Measurements from ENCODE around the gene GATAD2A. TPM values are rescaled to one million over a fixed set of nuclear protein-coding genes. Genes with fewer than 3 reads are reported as not detected.
"Not testable (repeated sequence)": the region's sequence is repeated elsewhere in the genome, so short reads cannot be mapped to it uniquely, and the experiment has no call there.

The GATAD2A gene
- total RNA-seq, 2 donors from 2014 or later, result 102 to 145 TPM

DNA sequence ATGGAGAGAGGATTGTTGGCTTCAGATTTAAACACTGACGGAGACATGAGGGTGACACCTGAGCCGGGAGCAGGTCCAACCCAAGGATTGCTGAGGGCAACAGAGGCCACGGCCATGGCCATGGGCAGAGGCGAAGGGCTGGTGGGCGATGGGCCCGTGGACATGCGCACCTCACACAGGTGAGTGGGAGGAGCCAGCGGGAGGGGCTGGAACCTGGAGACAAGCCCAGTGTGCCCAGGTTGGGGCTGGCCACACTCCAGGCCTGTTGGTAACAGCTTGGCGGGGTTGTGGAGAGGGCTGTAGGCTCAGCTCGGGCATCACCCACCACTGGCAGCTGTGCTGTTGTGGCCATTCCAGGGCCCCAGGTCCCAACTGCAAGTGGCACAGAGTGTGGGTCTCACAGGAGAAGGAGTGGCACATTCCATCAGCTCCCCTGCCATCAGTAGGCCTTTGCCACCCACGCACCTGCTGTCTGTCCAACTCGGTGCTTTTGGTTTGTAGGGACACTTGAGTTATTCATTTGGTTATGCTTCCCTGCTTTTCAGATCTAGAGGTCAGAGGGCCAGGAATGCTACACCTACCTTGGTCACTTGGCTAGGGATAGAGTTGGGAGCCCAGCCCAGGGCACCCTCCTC is 60.1 kb downstream of the GATAD2A start:
- H3K27ac ChIP-seq, result no peak overlapping the region
- no peak for DNase-seq
- H3K27me3 ChIP-seq, result no peaks in the 10 kb centered on the region
- H3K4me3 ChIP-seq, result no peak overlapping the region
- TF ChIP-seq CTCF (IDR thresholded peaks at IDR 0.05), result no peak
- H3K36me3 ChIP-seq, result peaks cover 7% of the 10 kb centered on the region
- no peaks in the 10 kb centered on the region for H3K9me3 ChIP-seq
- intact Hi-C loops (cut with DNase I), result no loop called here
- H3K9ac ChIP-seq (ENCODE audit: low read depth in 2 of 2, low read length in 2 of 2), result no peak overlapping the region
- H3K4me1 ChIP-seq, result peaks cover 26% of the 10 kb centered on the region

DNA sequence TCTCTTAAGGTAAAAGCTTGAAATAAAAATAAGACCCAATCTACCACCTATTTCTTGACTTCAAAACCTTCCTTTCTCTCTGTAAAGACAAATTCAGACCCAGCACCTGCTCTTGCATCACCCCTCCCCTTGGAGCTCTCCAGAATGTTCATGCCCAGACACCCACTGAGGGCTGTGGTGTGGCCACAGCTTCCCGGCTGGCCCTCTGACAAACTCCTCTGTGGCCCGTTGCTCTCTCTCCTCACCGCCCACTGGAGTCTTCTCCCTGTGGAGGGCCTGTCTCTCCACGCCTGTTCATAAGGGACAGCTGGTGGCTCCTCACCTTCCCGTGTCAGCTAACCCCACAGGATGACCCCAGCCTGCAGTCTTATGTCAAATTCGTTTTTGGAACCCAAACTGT is 60.7 kb downstream of the GATAD2A start:
- Histone ChIP-seq H3K27me3 (no peaks in the 10 kb centered on the region), H3K9ac (ENCODE audit: low read depth in 2 of 2, low read length in 2 of 2) (no peak overlapping the region), H3K36me3 (peaks cover 7% of the 10 kb centered on the region), H3K4me3 (no peak overlapping the region), H3K27ac (no peak overlapping the region), H3K9me3 (no peaks in the 10 kb centered on the region), H3K4me1 (peaks cover 25% of the 10 kb centered on the region)
- TF ChIP-seq CTCF (IDR thresholded peaks at IDR 0.05), result no peak
- DNase-seq, result no peak
- intact Hi-C loops (cut with DNase I), result no loop called here

DNA sequence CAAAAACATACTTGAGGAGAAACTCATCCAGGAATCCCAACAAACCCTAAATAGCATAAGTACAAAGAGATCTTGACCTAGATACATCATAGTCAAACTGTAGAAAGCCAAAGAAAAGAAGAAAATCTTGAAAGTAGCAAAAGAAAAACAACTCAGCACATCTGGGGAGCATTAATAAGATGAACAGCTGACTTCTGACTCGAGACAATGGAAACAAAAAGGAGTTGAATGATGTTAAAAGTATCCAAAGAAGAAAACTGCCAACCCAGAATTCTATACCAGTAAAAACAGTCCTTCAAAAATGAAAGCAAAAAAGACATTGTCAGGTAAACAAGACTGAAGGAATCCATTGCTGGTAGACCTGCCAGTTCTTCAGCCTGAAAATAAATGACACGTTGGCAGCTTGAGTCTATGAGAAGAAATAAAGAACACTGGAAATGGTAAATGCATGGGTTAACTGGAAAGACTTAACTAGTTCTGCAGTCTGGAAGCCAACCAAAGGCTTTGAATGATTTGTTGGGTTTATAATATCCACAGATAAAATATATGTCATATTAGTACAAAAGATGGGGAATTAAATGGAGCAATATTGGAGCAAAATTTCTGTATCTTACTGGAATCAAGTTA is 63.1 kb downstream of the GATAD2A start:
- Histone ChIP-seq H3K4me1 (peaks cover 8% of the 10 kb centered on the region), H3K9me3 (no peaks in the 10 kb centered on the region), H3K27ac (no peak overlapping the region), H3K27me3 (no peaks in the 10 kb centered on the region), H3K4me3 (no peak overlapping the region), H3K9ac (ENCODE audit: low read depth in 2 of 2, low read length in 2 of 2) (no peak overlapping the region), H3K36me3 (peaks cover 7% of the 10 kb centered on the region)
- TF ChIP-seq CTCF (IDR thresholded peaks at IDR 0.05), result no peak
- no peak for DNase-seq
- intact Hi-C loops (cut with DNase I), result no loop called here

DNA sequence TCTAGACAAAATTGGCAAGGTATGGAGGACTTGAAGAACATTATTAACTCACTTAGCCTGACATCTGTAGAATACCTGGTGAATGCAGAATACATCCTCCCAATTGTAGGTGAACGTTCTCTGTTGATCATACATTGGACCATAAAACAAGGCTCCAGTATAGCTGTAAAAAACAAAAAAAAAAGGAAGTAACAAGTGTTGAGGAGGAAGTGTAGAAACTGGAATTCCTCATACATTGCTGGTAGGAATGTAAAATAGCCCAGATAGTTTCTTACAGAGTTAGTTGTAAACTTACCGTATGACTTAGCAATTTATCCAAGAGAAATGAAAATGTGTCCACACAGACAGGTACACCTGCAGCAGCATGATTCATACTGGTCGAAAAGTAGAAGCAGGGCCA is 65.1 kb downstream of the GATAD2A start:
- TF ChIP-seq CTCF (IDR thresholded peaks at IDR 0.05), result no peak
- H3K27ac ChIP-seq, result peak overlapping the region; percentile 18
- H3K9me3 ChIP-seq, result no peaks in the 10 kb centered on the region
- DNase-seq, result no peak
- H3K36me3 ChIP-seq, result peaks cover 7% of the 10 kb centered on the region
- H3K4me3 ChIP-seq, result no peak overlapping the region
- no peaks in the 10 kb centered on the region for H3K27me3 ChIP-seq
- intact Hi-C loops (cut with DNase I), result no loop called here
- H3K9ac ChIP-seq (ENCODE audit: low read depth in 2 of 2, low read length in 2 of 2), result peak overlapping the region in 1 of 2 donors; percentile 5
- no peaks in the 10 kb centered on the region for H3K4me1 ChIP-seq

DNA sequence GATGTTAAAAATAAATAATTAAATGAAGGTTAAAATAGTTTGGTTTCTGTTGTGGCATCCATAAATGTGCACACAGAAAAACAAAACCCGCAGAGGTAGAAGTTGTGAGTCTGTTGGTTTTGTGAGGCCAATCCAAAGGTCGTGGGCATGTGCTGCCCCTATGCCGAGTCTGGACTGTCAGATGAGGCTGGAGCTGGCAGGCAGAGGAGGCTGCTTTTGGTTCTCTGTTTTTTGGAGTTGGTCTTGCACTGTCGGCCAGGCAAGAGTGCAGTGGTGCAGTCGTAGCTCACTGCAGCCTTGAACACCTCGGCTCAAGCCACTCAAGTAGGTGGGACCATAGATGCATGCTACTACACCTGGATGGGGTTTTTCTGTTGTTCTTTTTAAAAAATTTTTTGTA is 66.2 kb downstream of the GATAD2A start:
- Histone ChIP-seq H3K9me3 (no peaks in the 10 kb centered on the region), H3K9ac (ENCODE audit: low read depth in 2 of 2, low read length in 2 of 2) (no peak overlapping the region), H3K27me3 (no peaks in the 10 kb centered on the region), H3K36me3 (no peaks in the 10 kb centered on the region), H3K27ac (no peak overlapping the region), H3K4me3 (no peak overlapping the region), H3K4me1 (no peaks in the 10 kb centered on the region)
- intact Hi-C loops (cut with DNase I), result no loop called here
- TF ChIP-seq CTCF (IDR thresholded peaks at IDR 0.05), result no peak
- no peak for DNase-seq

DNA sequence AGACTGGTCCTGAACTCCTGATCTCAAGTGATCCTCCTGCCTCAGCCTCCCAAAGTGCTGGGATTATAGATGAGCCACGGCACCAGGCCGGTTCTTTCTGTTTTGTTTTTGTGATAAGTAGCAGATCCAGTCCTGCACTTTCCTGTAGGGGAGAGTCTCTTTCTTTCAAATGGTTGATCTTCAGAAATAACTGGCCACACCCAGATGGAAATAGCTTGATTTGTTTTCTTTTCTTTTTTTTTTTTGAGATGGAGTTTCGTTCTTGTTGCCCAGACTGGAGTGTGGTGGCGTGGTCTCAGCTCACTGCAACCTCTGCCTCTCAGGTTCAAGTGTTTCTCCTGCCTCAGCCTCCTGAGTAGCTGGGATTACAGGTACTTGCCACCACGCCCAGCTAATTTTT is 66.6 kb downstream of the GATAD2A start:
- H3K9me3 ChIP-seq; H3K9ac ChIP-seq (ENCODE audit: low read depth in 2 of 2, low read length in 2 of 2); intact Hi-C loops (cut with DNase I); H3K4me3 ChIP-seq; H3K36me3 ChIP-seq; DNase-seq; H3K27ac ChIP-seq; H3K4me1 ChIP-seq; H3K27me3 ChIP-seq: not testable (repeated sequence)
